GM21390 (cell line): ENCODE data around the gene ANKRD30B.
"Not testable (repeated sequence)": the region's sequence is repeated elsewhere in the genome, so short reads cannot be mapped to it uniquely, and the experiment has no call there.

Experiments used
- ATAC-seq: cut with Tn5 transposase; IDR thresholded peaks from one replicate; pipeline ENCODE4 v1.9.1; 2021; ENCODE audit not compliant: unreplicated experiment

ANKRD30B gene, protein sequence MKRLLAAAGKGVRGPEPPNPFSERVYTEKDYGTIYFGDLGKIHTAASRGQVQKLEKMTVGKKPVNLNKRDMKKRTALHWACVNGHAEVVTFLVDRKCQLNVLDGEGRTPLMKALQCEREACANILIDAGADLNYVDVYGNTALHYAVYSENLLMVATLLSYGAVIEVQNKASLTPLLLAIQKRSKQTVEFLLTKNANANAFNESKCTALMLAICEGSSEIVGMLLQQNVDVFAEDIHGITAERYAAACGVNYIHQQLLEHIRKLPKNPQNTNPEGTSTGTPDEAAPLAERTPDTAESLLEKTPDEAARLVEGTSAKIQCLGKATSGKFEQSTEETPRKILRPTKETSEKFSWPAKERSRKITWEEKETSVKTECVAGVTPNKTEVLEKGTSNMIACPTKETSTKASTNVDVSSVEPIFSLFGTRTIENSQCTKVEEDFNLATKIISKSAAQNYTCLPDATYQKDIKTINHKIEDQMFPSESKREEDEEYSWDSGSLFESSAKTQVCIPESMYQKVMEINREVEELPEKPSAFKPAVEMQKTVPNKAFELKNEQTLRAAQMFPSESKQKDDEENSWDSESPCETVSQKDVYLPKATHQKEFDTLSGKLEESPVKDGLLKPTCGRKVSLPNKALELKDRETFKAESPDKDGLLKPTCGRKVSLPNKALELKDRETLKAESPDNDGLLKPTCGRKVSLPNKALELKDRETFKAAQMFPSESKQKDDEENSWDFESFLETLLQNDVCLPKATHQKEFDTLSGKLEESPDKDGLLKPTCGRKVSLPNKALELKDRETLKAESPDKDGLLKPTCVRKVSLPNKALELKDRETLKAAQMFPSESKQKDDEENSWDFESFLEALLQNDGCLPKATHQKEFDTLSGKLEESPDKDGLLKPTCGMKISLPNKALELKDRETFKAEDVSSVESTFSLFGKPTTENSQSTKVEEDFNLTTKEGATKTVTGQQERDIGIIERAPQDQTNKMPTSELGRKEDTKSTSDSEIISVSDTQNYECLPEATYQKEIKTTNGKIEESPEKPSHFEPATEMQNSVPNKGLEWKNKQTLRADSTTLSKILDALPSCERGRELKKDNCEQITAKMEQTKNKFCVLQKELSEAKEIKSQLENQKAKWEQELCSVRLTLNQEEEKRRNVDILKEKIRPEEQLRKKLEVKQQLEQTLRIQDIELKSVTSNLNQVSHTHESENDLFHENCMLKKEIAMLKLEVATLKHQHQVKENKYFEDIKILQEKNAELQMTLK (N-terminal part only)

DNA sequence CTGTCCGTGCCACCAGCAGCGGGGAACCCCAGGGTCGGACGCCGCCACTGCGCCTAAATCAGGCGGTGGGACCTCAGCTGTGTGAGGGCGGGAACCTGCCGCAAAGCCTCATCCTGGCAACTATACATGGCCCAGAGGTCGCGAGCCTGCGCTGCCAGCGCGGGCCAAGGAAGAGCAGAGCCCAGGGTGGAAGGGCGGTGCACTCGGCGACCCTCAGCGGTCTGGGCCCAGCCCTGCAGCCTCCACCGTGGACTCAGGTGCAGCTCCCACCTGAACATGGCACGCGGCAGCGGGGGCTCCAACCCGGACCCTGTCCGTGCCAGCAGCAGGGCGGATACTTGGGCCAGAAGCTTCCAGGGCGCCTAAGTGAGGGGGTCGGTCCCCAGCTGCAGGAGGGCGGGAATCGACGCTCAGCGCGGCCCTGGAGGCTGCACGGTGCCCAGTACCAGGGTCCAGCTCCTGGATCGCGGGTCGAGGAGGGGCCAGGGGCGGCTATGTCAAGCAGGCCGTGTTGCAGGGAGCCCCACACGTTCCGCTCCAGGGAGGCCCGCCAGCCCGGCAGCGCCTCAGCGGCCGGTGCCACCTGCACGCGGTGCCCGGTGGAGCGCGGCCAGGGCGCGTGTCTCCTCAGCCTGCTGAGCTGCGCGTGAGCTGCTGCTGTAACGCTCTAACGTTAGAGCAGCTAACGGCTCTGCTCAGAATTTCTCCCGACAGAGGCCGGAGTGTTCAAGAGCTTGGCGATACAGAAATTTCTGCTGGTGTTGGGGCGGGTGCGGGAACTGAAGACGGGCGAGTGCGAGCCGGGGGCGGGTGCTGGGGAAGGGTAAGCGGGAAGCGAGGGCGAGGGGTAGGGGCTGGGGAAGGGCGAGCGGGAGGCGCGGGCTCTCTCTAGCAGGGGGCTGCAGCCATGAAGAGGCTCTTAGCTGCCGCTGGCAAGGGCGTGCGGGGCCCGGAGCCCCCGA is at the start of gene ANKRD30B:
TSS of gene ANKRD30B (plus strand) at position 660 of the 962 bp plus-strand sequence. CDS start at position 908, 248 bp downstream.
- ATAC-seq: no peak

DNA sequence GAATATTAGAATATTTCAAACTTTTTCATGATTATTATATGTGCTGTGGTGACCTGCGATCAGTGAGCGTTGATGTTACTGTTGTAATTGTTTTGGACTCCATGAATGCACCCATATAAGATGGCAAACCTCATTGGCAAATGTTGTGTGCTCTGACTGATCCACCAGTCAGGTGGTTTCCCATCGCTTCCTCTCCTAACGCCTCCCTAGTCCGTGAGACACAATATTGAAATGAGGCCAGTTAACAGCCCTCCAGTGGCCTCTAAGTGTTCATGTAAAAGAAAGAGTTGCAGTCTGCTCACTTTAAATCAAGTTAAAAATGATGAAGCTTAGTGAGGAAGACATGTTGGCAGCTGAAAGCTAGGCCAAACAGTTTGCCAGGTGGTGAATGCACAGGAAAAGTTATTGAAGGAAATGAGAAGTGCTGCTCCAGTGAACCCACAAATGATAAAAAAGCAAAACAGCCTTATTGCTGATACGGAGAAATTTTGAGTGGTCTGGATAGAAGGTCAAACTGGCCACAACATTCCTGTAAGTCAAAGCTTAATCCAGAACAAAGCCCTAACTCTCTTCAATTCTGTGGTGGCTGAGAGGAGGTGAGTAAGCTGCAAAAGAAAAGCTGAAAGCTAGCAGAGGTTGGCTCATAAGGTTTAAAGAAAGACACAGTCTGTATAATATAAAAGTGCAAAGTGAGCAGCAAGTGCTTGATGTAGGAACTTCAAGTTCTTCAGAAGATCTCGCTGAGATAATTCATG is 46.5 kb upstream of the ANKRD30B start:
- not testable (repeated sequence) for ATAC-seq

DNA sequence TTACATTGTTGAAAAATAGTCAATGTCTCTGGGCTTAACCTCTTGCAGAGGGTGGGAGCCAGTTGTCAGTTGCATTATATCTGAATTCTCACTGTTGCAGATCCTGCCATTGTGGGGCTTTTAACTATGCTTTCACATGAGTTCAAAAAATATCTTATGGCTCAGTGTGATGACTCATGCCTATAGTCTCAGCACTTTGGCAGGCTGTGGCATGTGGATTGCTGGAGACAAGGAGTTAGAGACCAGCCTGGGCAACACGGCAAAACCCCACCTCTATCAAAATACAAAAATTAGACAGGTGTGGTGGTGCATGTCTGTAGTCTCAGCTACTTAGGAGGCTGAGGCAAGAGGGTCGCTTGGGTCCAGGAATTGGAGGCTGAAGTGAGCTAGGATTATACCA is 38.2 kb upstream of the ANKRD30B start:
- not testable (repeated sequence) for ATAC-seq

DNA sequence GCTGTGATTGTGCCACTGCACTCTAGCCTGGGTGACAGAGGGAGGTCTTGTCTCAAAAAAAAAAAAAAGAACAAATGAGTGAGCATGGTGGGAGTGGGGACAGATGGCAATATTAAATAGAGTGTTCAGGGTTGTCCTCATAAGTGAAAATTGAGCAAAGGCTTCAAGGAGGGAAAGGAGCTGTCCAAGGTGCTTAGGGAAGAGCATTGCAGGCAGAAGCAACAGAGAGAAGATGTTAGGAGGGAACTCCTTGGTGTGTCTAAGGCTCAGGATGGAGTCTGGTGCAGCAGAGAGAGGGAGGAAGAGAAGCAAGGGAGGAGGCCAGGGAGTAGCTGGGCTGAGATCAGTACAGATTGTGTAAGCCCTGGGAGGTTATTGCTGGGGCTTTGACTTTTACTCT is 26.4 kb upstream of the ANKRD30B start:
- ATAC-seq: not testable (repeated sequence)

DNA sequence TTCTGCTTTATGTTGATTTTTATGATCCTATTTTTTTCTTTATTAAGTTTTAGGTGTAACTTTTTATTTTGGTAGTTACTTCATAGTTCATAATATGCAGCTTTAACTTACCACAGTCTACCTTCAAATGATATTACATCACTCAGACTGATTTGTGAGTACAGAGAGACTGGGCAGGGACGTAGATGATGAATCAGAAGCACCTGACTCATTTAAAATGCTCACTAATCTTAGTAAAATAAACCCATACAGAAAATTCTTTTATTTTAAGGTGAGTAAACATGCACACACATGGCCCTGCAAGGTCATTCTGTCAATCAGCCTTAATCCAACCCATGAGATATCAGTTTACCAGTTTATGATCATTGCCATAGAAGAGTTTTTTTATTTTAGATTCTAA is 8.9 kb upstream of the ANKRD30B start:
- ATAC-seq: not testable (repeated sequence)

DNA sequence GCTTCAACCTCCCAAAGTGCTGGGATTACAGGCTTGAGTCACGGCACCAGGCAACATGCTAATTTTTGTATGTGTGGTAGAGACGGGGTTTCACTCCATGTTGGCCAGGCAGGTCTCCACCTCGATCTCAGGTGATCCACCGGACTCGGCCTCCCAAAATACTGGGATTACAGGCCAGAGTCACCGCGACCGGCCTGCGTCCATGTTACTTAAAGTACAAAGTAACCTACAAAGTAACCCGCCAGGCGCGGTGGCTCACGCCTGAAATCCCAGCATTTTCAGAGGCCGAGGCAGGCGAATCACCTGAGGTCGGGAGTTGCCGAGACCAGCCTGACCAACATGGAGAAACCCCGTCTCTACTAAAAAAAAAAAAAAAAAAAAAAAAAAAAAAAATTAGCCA is 1.1 kb upstream of the ANKRD30B start:
- ATAC-seq: no peak

DNA sequence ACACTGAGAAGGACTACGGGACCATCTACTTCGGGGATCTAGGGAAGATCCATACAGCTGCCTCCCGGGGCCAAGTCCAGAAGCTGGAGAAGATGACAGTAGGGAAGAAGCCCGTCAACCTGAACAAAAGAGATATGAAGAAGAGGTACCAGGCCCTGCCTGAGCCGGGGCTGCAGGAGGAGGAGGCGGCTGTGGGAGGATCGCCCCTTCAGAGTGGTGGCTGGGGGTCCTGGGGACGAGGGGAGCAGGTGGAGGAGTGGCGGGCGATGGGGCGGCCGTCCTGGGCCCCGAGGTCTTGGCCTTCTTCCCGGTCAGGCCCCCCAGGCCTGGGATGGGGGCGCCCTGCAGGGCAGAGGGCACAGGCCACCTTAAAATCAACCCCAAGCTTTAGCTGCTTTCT is 524 bp downstream of the ANKRD30B start:
- no peak for ATAC-seq

DNA sequence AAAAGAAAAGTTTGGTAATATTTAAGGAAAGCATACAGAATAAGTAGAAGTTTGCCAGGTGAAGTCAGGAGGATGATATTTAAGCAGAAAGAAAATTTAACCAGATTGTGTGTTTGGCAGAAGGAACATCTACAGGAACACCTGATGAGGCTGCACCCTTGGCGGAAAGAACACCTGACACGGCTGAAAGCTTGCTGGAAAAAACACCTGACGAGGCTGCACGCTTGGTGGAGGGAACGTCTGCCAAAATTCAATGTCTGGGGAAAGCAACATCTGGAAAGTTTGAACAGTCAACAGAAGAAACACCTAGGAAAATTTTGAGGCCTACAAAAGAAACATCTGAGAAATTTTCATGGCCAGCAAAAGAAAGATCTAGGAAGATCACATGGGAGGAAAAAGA is 15.6 kb downstream of the ANKRD30B start:
- not testable (repeated sequence) for ATAC-seq

DNA sequence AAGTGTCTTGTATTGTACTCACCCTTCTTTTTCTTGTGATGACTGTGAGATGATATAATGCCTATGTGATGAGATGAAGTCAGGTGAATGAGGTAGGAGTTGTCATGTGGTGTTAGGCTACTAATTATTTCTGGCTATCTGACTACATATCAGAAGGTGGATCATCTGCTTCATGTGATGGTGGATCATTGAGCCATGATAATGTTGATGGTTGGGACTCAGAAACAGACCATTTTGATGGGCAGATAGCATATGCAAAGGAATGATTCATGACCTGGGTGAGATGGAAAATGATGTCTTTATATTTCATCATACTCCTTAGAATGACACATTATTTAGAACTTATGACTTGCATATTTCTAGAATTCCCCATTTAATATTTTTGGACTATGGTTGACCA is 19.5 kb downstream of the ANKRD30B start:
- no peak for ATAC-seq

DNA sequence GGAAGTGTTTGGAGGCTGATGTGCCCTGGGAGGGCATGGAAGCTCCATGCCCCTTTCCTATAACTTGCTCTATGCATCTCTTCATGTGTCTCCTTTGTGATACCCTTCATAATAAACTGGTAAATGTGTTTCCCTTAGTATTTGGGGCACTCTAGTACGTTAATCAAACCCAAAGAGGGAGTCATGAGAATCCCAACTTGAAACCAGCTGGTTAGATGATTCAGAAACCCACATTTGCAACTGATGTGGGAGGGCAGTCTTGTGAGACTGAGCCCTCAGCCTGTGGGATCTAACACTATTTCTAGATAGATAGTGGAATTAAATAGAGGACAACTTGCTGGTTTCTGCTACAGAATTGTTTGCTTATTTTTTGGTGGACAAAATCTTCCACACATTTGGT is 20.3 kb downstream of the ANKRD30B start:
- ATAC-seq: no peak

DNA sequence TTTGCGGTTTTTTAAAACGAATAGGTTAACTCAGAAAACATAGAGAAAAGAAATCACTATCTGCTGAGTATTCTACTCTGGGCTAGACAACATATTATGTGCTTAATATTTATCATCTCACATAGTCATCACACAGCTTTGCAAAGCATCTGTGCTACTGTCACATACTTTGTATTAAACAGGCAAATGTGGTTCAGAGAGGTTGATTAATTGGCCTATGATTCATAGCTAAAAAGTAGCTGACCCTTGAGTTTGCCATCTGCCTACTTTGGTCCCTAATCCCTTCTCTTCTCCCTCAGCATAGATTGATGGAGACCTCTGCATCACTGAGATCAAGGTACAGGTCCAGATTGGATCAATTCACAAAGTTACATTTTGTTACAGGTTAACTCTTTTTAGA is 21.4 kb downstream of the ANKRD30B start:
- ATAC-seq: no peak

DNA sequence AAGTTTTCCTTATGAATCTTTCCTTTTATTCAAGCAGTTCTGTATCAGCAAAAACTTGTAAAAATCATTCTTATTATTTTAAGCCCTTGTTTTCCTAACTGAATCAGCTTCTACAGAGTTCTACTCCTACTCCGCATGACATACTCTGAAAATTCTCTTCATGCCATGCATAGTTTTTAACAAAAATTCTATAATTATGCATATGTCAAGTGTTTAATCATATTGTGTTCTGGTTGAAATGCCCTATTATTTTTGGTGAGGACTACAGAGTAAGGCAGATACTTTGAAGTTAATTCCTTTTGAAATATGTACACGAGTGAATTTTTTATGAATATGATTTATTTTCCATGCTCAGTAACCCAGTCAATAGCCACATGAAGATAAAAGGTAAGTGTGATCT is 28.8 kb downstream of the ANKRD30B start:
- no peak for ATAC-seq

DNA sequence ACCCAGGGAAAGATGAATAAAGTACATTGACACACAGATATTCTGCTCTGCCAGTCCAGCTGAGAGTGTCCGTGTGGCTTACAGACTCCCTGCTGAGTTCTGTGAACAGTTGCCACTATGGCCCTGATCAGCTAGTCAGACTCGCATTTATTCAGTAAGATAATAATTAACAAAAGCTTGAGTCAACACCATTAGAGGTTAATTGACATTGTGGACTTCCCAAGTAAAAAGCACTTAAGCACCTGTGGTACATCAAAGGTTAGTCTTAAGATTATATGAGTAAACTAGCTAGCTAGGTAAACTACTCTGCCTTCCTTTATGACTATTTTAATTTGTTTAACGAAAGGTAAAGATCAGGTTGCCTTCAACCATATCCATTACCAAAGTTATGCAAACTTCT is 33.7 kb downstream of the ANKRD30B start:
- ATAC-seq: no peak

DNA sequence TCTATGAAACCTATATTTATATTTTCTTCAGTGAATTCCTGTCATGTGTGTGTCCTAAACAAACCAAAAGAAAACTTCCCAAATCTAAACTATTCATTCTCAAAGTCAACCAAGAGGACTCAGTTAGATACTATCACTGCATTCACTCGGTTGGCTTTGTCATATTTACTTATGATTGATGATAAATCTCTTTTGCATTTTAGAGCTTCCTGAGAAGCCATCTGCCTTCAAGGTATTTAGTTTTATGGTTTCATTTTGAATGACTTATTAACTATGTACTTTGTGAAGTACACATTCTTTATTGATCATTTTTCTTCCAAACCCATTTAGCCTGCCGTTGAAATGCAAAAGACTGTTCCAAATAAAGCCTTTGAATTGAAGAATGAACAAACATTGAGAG is 36.2 kb downstream of the ANKRD30B start:
- ATAC-seq: no peak

DNA sequence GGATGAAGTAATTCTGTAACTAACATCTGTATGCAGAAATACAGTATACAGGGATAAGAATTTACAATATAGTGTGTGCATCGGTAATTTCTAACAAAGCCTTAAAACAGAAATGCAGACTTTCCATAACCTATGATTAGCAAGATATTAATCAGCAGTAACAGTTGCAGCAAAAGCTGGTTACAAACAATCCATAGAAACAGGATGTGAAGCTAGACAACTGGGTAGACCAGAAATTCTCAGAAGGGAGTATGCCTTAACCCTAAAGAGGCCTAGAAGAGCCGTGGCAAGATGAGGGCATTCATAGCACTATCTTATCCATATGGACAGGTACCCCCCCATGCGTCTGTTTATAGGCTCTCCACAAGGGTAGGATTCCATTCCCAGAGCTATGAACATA is 48.9 kb downstream of the ANKRD30B start:
- not testable (repeated sequence) for ATAC-seq

DNA sequence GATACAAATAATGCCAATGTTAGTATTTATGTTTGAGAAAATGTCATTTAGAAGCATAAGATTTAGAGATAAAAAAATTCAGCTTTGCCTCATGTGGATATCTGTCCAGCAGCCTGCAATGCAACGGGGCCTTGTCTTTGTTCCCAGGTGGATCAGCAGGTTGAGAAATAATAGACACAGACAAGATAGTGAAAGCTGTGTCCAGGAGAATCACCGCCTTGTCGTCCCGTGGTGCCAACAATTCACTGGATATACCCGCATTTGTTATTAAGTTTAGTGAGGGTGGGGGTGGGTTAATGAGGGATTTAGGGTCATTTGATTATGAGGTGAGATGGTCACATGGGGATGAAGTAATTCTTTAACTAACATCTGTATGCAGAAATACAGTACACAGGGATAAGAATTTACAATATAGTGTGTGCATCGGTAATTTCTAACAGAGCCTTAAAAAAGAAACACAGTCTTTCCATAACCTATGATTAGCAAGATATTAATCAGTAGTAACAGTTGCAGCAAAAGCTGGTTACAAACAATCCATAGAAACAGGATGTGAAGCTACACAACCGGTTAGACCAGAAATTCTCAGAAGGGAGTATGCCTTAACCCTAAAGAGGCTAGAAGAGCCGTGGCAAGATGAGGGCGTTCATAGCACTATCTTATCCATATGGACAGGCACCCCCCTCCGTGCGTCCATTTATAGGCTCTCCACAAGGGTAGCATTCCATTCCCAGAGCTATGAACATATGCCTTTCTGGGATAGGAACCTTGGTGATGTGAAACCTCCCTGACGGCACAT is 50.2 kb downstream of the ANKRD30B start:
- ATAC-seq: not testable (repeated sequence)

DNA sequence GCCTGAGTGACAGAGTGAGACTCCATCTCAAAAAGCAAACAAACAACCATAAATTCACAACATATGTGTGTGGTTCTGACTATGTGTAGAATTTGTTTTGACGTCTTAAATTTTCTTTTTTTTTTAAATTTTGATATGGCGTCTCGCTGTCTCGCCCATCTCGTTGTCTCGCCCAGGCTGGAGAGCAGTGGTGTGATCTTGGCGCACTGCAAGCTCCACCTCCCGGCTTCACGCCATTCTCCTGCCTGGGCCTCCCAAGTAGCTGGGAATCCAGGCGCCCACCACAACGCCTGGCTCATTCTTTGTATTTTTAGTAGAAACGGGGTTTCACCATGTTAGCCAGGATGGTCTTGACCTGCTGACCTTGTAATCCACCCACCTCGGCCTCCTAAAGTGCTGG is 63.1 kb downstream of the ANKRD30B start:
- ATAC-seq: not testable (repeated sequence)

DNA sequence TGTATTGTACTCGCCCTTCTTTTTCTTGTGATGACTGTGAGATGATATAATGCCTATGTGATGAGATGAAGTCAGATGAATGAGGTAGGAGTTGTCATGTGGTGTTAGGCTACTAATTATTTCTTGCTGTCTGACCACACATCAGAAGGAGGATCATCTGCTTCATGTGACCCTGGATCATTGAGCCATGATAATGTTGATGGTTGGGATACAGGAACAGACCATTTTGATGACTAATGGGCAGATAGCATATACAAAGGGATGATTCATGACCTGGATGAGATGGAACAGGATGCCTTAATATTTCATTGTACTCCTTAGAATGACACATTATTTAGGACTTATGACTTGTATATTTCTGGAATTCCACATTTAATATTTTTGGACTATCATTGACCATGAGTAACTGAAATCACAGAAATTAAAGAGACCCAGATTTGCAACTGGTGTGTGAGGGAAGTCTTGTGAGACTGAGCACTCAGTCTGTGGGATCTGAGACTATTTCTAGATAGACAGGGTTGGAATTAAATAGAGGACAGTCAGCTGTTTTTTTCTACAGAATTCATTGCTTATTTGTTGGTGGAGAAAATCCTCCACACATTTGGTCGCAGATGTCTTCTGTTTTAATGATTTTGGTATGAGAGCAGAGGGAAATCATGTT is 79.1 kb downstream of the ANKRD30B start:
- ATAC-seq: not testable (repeated sequence)
